Thyroid gland (tissue), 4 donors: ENCODE measurements around the gene INPP5A. TPM values are rescaled to one million over a fixed set of nuclear protein-coding genes. Genes with fewer than 3 reads are reported as not detected.

Experiments
- DNase-seq, 2 donors: peaks; one replicate each; pipeline ENCODE4 v3.0.0-alpha.2; 2019
- H3K27ac ChIP-seq, 3 donors: fragments of 200-600 bp; sonication (generic); 1 replicate in 2 of 3; 2 replicates in 1 of 3; pipeline ENCODE4 v1.5.1; 2016 to 2019; ENCODE audit warnings: mild to moderate bottlenecking in 1 of 3, moderate library complexity in 1 of 3
- H3K27me3 ChIP-seq: fragments of 200-600 bp; sonication (generic); one replicate; pipeline ENCODE4 v1.5.1; 2019
- H3K36me3 ChIP-seq, 2 donors: fragments of 200-600 bp; sonication (generic); one replicate each; pipeline ENCODE4 v1.5.1; 2016 to 2019
- H3K4me1 ChIP-seq, 2 donors: fragments of 200-600 bp; sonication (generic); one replicate each; pipeline ENCODE4 v1.5.1; 2017 to 2019
- H3K4me3 ChIP-seq, 3 donors: fragments of 200-600 bp; sonication (generic); replicated peaks in 1 of 3; 1 replicate in 2 of 3; 2 replicates in 1 of 3; pipeline ENCODE4 v1.5.1; 2016; ENCODE audit warnings: mild to moderate bottlenecking in 1 of 3
- H3K9me3 ChIP-seq: fragments of 200-600 bp; sonication (generic); one replicate; pipeline ENCODE4 v1.5.1; 2017
- POLR2A ChIP-seq, 2 donors: fragments of 450-650 bp; IDR thresholded peaks; one replicate each; pipeline ENCODE4 v1.6.1; 2017; ENCODE audit warnings: antibody characterized with exemption in 2 of 2, mild to moderate bottlenecking in 2 of 2, moderate library complexity in 1 of 2
- WGBS, 2 donors: methylation state at CpG; one replicate each; pipeline ENCODE4 v1.1.5; 2017; 5-methylcytosine and 5-hydroxymethylcytosine counted together
- intact Hi-C: fragments of 100-400 bp; cut with DNase I; formaldehyde crosslinking; loops from one replicate; pipeline ENCODE4 v1.15.1; 2023
- total RNA-seq, 4 donors: library from RNA; depleted of rRNA; stranded (reverse); fragments of >200 nt; gene quantifications; one replicate each; pipeline ENCODE4 v1.2.3, GENCODE V29; 2016
- TF ChIP-seq, protein P1 (sequence below), 6 experiments: fragments of 200-600 bp in 3 of 6; fragments of 450-650 bp in 3 of 6; sonication (generic) in 3 of 6; IDR thresholded peaks; one replicate each; pipeline ENCODE4 v1.5.1; 2016 to 2019; ENCODE audit warnings: antibody characterized with exemption in 6 of 6, mild to moderate bottlenecking in 2 of 6, inconsistent platforms in 1 of 6, moderate library complexity in 1 of 6

Gene INPP5A
- total RNA-seq, 4 donors from 2014 or later, result 30.4 to 75.8 (median 41.1) TPM

DNA sequence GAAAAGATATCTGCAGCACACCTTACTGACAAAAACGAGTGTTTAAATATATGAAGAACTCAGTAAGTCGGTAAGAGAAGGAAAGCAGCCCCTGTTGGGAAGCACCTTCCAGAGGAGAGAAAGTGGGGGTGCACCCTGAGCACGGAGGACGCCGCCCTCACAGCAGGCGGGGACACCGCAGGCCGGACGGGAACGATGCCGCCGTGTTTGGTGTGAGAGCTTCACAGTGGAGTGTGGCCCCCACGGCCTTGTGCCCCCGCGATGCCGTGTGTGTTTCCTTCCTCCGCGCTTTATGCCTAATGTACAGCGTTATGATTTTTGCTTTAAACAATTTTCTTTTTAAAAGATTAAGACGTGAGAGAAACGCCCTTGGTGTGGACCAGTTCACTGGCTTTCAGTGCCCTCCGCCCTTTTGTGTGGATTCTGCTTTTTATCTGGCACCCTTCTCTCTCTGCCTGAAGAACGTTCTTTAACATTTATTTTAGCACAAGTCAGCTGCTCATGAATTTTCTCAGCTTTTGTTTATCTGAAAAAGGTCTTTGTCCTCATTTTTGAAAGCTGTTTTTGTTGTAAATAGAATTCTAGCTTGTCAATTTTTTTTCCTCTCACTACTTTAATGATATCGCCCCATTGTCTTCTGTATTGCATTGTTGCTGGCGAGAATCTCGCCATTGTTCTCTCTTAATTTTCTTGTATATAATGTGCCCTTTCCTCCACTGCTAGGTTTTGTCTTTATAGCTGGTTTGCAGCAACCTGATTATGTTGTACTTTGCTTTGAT, 110.7 kb downstream of the INPP5A start:
- Histone ChIP-seq H3K27ac (no peak overlapping the region), H3K27me3 (no peaks in the 10 kb centered on the region), H3K9me3 (no peaks in the 10 kb centered on the region), H3K4me1 (no peaks in the 10 kb centered on the region), H3K36me3 (peaks cover 0 to 9% of the 10 kb centered on the region in 2 donors), H3K4me3 (no peak overlapping the region)
- DNase-seq, result no peak
- WGBS, 2 donors, result 88 to 89% methylated on average over 26 of the region's 26 CpGs
- intact Hi-C loops, result no loop called here
- TF ChIP-seq POLR2A (IDR thresholded peaks at IDR 0.05), result no peak
- TF ChIP-seq, protein P1, sequence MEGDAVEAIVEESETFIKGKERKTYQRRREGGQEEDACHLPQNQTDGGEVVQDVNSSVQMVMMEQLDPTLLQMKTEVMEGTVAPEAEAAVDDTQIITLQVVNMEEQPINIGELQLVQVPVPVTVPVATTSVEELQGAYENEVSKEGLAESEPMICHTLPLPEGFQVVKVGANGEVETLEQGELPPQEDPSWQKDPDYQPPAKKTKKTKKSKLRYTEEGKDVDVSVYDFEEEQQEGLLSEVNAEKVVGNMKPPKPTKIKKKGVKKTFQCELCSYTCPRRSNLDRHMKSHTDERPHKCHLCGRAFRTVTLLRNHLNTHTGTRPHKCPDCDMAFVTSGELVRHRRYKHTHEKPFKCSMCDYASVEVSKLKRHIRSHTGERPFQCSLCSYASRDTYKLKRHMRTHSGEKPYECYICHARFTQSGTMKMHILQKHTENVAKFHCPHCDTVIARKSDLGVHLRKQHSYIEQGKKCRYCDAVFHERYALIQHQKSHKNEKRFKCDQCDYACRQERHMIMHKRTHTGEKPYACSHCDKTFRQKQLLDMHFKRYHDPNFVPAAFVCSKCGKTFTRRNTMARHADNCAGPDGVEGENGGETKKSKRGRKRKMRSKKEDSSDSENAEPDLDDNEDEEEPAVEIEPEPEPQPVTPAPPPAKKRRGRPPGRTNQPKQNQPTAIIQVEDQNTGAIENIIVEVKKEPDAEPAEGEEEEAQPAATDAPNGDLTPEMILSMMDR (IDR thresholded peaks at IDR 0.05), result no peak

DNA sequence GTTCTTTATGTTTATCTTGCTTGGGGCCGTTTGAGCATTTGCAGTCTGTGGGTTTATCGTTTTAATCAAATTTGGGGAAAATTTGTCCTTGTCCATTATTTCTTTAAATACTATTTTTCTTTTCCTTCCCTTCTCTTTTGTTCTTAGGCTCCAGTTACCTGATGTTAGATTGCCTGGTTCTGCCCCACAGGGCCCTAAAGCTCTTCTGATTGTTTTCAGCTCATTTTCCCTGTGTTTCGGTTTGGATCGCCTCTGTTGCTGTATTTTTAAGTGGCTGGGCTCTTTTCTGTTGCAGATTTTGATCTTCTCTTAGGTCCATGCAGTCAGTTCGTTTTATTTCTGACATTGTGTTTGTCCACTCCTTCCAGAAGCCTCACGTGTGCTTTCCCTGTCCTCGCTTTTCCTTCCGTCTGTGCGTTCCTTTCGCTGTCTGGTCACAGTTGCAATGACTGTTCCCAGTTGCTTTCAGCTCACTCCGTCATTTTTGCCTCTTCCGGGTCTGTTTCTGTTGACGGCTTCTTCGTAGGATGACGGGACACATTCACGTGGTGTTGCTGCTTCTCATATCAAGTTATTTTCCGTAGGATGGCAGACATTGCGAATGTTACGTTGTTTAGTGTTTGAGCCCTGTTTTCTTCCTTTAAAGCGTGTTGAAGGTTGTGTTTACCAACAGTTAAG, 111.4 kb downstream of the INPP5A start:
- no peaks in the 10 kb centered on the region for H3K9me3 ChIP-seq
- H3K4me3 ChIP-seq, result no peak overlapping the region
- H3K4me1 ChIP-seq, result no peaks in the 10 kb centered on the region
- no peak for DNase-seq
- intact Hi-C loops, result no loop called here
- H3K27ac ChIP-seq, result no peak overlapping the region
- no peaks in the 10 kb centered on the region for H3K27me3 ChIP-seq
- WGBS, 2 donors, result 92 to 95% methylated on average over 20 of the region's 20 CpGs
- no peak for TF ChIP-seq POLR2A (IDR thresholded peaks at IDR 0.05)
- TF ChIP-seq, protein P1 (IDR thresholded peaks at IDR 0.05), result no peak
- H3K36me3 ChIP-seq, result peaks cover 0 to 9% of the 10 kb centered on the region in 2 donors

GRCh38 chr10:132649651-132650360, 112.2 kb downstream of the INPP5A start:
- Histone ChIP-seq H3K4me3 (no peak overlapping the region), H3K4me1 (no peaks in the 10 kb centered on the region), H3K27me3 (no peaks in the 10 kb centered on the region), H3K9me3 (no peaks in the 10 kb centered on the region), H3K36me3 (peaks cover 0 to 9% of the 10 kb centered on the region in 2 donors), H3K27ac (no peak overlapping the region)
- intact Hi-C loops, result loop anchor here (5.0 to 10.0 kb wide), 2 partner anchors 137 to 475 kb away; partner anchors contain the start of gene NKX6-2
- no peak for DNase-seq
- 94 to 96% methylated on average over 16 to 20 of the region's 20 CpGs for WGBS, 2 donors
- TF ChIP-seq, protein P1 (IDR thresholded peaks at IDR 0.05), result no peak
- TF ChIP-seq POLR2A (IDR thresholded peaks at IDR 0.05), result no peak

DNA sequence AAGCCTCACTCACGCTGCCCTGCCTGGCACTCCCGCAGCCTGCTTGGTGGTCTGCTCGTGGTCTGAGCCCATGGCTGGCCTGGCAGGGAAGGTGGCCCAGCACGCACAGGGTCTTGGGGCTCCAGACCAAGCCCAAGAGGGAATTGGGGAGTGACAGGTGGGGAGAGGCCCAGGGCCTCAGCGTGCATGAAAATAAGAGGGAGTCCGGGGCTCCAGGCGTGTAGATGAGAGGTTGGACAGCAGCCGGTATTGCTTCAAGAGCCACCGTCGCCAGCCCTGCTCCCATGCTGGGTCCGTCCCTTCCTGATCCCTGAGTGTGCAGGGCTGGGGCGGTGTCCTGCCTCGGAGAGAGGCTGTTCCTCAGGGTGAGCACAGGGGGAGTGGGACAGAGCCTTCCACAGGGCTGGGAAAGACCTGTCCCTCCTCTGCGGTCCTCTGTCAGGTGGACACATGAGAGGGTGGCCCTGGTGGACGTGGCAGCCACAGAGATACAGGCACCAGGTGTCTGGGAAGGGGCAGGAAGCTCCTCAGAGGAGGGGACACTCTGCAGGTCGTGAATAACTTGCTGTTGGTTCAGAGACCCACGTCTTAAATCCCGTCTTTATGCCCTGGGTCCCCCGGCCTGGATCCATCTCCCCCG, 113.1 kb downstream of the INPP5A start:
- H3K27me3 ChIP-seq, result no peaks in the 10 kb centered on the region
- no peak overlapping the region for H3K4me3 ChIP-seq
- H3K36me3 ChIP-seq, result peaks cover 0 to 9% of the 10 kb centered on the region in 2 donors
- intact Hi-C loops, result loop anchor here (5.0 to 10.0 kb wide), 2 partner anchors 137 to 474 kb away; partner anchors contain the start of gene NKX6-2
- no peak overlapping the region for H3K27ac ChIP-seq
- H3K4me1 ChIP-seq, result no peaks in the 10 kb centered on the region
- DNase-seq, result no peak
- 93 to 94% methylated on average over 14 to 17 of the region's 20 CpGs for WGBS, 2 donors
- no peaks in the 10 kb centered on the region for H3K9me3 ChIP-seq
- no peak for TF ChIP-seq POLR2A (IDR thresholded peaks at IDR 0.05)
- TF ChIP-seq, protein P1 (IDR thresholded peaks at IDR 0.05), result no peak
